ENCODE results near the gene BRAF. TPM values are rescaled to one million over a fixed set of nuclear protein-coding genes. Genes with fewer than 3 reads are reported as not detected.
"Not testable (repeated sequence)": the region's sequence is repeated elsewhere in the genome, so short reads cannot be mapped to it uniquely, and the experiment has no call there.

Gene BRAF
- total RNA-seq, 5 donors from 2014 or later (not counting 1 experiment from before 2014, with no cell fraction given), result 39.3 to 65.1 (median 42.2) TPM

- H3K36me3 ChIP-seq (ENCODE audit: control insufficient read depth in 2 of 2, extremely low read depth in 1 of 2, insufficient read depth in 1 of 2, low read length in 1 of 2); H3K4me3 Mint-ChIP-seq; H3K27ac ChIP-seq (ENCODE audit: low read length); H3K9me3 Mint-ChIP-seq; CTCF ChIA-PET; H3K9me3 ChIP-seq; DNase-seq; H3K27me3 Mint-ChIP-seq; H3K4me3 ChIP-seq (ENCODE audit: control insufficient read depth in 1 of 2, extremely low read depth in 1 of 2, low read length in 1 of 2); H3K27ac Mint-ChIP-seq; ATAC-seq (replicated peaks in 1 of 4); H3K27me3 ChIP-seq (replicated peaks in 1 of 2; ENCODE audit: control insufficient read depth in 2 of 2, extremely low read depth in 1 of 2, insufficient read depth in 2 of 2, low read length in 1 of 2): not testable (repeated sequence)
- WGBS (ENCODE audit: insufficient coverage), result no CpG with 5 or more reads among the region's 5 CpGs
- peaks cover 62 to 67% (median 62%) of the 10 kb centered on the region in 3 donors for H3K4me1 Mint-ChIP-seq
- peaks cover 17% of the 10 kb centered on the region for H3K36me3 Mint-ChIP-seq
- POLR2A ChIA-PET, result interaction anchor here in 1 of 2 donors (0.6 kb wide), 1 partner anchor 13 kb away, joined by 4 read pairs; no protein-coding TSS in a partner anchor
- H3K4me1 ChIP-seq (ENCODE audit: control insufficient read depth in 1 of 2, extremely low read depth in 1 of 2, insufficient read depth in 2 of 2, low read length in 2 of 2), result peaks cover 7 to 12% of the 10 kb centered on the region in 2 experiments
Measured at GRCh38 chr7:140913596-140913928, 11.2 kb downstream of the BRAF start.

- peaks cover 17% of the 10 kb centered on the region for H3K36me3 Mint-ChIP-seq
- ATAC-seq (replicated peaks in 1 of 4) (peak in 1 of 4 experiments; percentile 11), DNase-seq (no peak)
- H3K4me1 Mint-ChIP-seq, result peaks cover 49 to 57% (median 49%) of the 10 kb centered on the region in 3 donors
- Histone ChIP-seq H3K27ac (ENCODE audit: low read length) (no peak overlapping the region), H3K36me3 (ENCODE audit: control insufficient read depth in 2 of 2, extremely low read depth in 1 of 2, insufficient read depth in 1 of 2, low read length in 1 of 2) (no peaks in the 10 kb centered on the region), H3K9me3 (no peaks in the 10 kb centered on the region), H3K27me3 (replicated peaks in 1 of 2; ENCODE audit: control insufficient read depth in 2 of 2, extremely low read depth in 1 of 2, insufficient read depth in 2 of 2, low read length in 1 of 2) (no peaks in the 10 kb centered on the region), H3K4me3 (ENCODE audit: control insufficient read depth in 1 of 2, extremely low read depth in 1 of 2, low read length in 1 of 2) (no peak overlapping the region), H3K4me1 (ENCODE audit: control insufficient read depth in 1 of 2, extremely low read depth in 1 of 2, insufficient read depth in 2 of 2, low read length in 2 of 2) (peaks cover 3 to 7% of the 10 kb centered on the region in 2 experiments)
- CTCF ChIA-PET, result no interaction called here
- no peaks in the 10 kb centered on the region for H3K9me3 Mint-ChIP-seq
- POLR2A ChIA-PET, result interaction anchor here (0.6 to 0.9 kb wide), 2 partner anchors 40 to 171 kb away, joined by 3 to 5 read pairs; no protein-coding TSS in a partner anchor
- WGBS (ENCODE audit: insufficient coverage), result no CpG with 5 or more reads among the region's 1 CpG
- no peaks in the 10 kb centered on the region for H3K27me3 Mint-ChIP-seq
- no peak overlapping the region for H3K27ac Mint-ChIP-seq
- H3K4me3 Mint-ChIP-seq, result no peak overlapping the region
Measured at GRCh38 chr7:140911746-140912145, 13.0 kb downstream of the BRAF start.

- no peaks in the 10 kb centered on the region for H3K27me3 Mint-ChIP-seq
- H3K36me3 ChIP-seq (ENCODE audit: control insufficient read depth in 2 of 2, extremely low read depth in 1 of 2, insufficient read depth in 1 of 2, low read length in 1 of 2), result no peaks in the 10 kb centered on the region
- H3K27me3 ChIP-seq (replicated peaks in 1 of 2; ENCODE audit: control insufficient read depth in 2 of 2, extremely low read depth in 1 of 2, insufficient read depth in 2 of 2, low read length in 1 of 2), result no peaks in the 10 kb centered on the region
- no peaks in the 10 kb centered on the region for H3K9me3 Mint-ChIP-seq
- H3K4me1 ChIP-seq (ENCODE audit: control insufficient read depth in 1 of 2, extremely low read depth in 1 of 2, insufficient read depth in 2 of 2, low read length in 2 of 2), result peaks cover 0 to 2% of the 10 kb centered on the region in 2 experiments
- CTCF ChIA-PET, result no interaction called here
- POLR2A ChIA-PET, result no interaction called here
- no peak overlapping the region for H3K4me3 Mint-ChIP-seq
- ATAC-seq (replicated peaks in 1 of 4) (no peak), DNase-seq (no peak)
- no peak overlapping the region for H3K4me3 ChIP-seq (ENCODE audit: control insufficient read depth in 1 of 2, extremely low read depth in 1 of 2, low read length in 1 of 2)
- peaks cover 48 to 55% (median 48%) of the 10 kb centered on the region in 3 donors for H3K4me1 Mint-ChIP-seq
- 100% methylated on average over 3 of the region's 5 CpGs for WGBS (ENCODE audit: insufficient coverage)
- peaks cover 20% of the 10 kb centered on the region for H3K36me3 Mint-ChIP-seq
- no peak overlapping the region for H3K27ac ChIP-seq (ENCODE audit: low read length)
- H3K9me3 ChIP-seq, result no peaks in the 10 kb centered on the region
- no peak overlapping the region for H3K27ac Mint-ChIP-seq
Measured at GRCh38 chr7:140909476-140910161, 15.1 kb downstream of the BRAF start.

- Histone ChIP-seq H3K27me3 (replicated peaks in 1 of 2; ENCODE audit: control insufficient read depth in 2 of 2, extremely low read depth in 1 of 2, insufficient read depth in 2 of 2, low read length in 1 of 2) (no peaks in the 10 kb centered on the region), H3K36me3 (ENCODE audit: control insufficient read depth in 2 of 2, extremely low read depth in 1 of 2, insufficient read depth in 1 of 2, low read length in 1 of 2) (no peaks in the 10 kb centered on the region), H3K9me3 (no peaks in the 10 kb centered on the region), H3K4me3 (ENCODE audit: control insufficient read depth in 1 of 2, extremely low read depth in 1 of 2, low read length in 1 of 2) (no peak overlapping the region), H3K27ac (ENCODE audit: low read length) (no peak overlapping the region), H3K4me1 (ENCODE audit: control insufficient read depth in 1 of 2, extremely low read depth in 1 of 2, insufficient read depth in 2 of 2, low read length in 2 of 2) (peaks cover under 1 to 2% of the 10 kb centered on the region in 2 experiments)
- peaks cover 53 to 59% (median 53%) of the 10 kb centered on the region in 3 donors for H3K4me1 Mint-ChIP-seq
- H3K4me3 Mint-ChIP-seq, result no peak overlapping the region
- no peaks in the 10 kb centered on the region for H3K27me3 Mint-ChIP-seq
- WGBS (ENCODE audit: insufficient coverage), result 100% methylated on average over 1 of the region's 2 CpGs
- DNase-seq (no peak), ATAC-seq (replicated peaks in 1 of 4) (no peak)
- POLR2A ChIA-PET, result interaction anchor here (0.5 to 0.9 kb wide), 2 partner anchors 15 to 16 kb away, joined by 3 to 4 read pairs; no protein-coding TSS in a partner anchor
- CTCF ChIA-PET, result interaction anchor here in 1 of 2 donors (0.6 kb wide), 1 partner anchor 29 kb away, joined by 3 read pairs; no protein-coding TSS in a partner anchor
- H3K36me3 Mint-ChIP-seq, result peaks cover 24% of the 10 kb centered on the region
- peaks cover 0 to 2% (median 0%) of the 10 kb centered on the region in 3 donors for H3K9me3 Mint-ChIP-seq
- no peak overlapping the region for H3K27ac Mint-ChIP-seq
Measured at GRCh38 chr7:140908361-140908760, 16.4 kb downstream of the BRAF start.

GRCh38 chr7:140903741-140904480 is 20.8 kb downstream of the BRAF start:
- Histone ChIP-seq H3K27ac (ENCODE audit: low read length) (no peak overlapping the region), H3K9me3 (no peaks in the 10 kb centered on the region), H3K4me3 (ENCODE audit: control insufficient read depth in 1 of 2, extremely low read depth in 1 of 2, low read length in 1 of 2) (no peak overlapping the region), H3K4me1 (ENCODE audit: control insufficient read depth in 1 of 2, extremely low read depth in 1 of 2, insufficient read depth in 2 of 2, low read length in 2 of 2) (peaks cover 4 to 15% of the 10 kb centered on the region in 2 experiments), H3K27me3 (replicated peaks in 1 of 2; ENCODE audit: control insufficient read depth in 2 of 2, extremely low read depth in 1 of 2, insufficient read depth in 2 of 2, low read length in 1 of 2) (no peaks in the 10 kb centered on the region), H3K36me3 (ENCODE audit: control insufficient read depth in 2 of 2, extremely low read depth in 1 of 2, insufficient read depth in 1 of 2, low read length in 1 of 2) (no peaks in the 10 kb centered on the region)
- H3K4me3 Mint-ChIP-seq, result peak overlapping the region in 1 of 3 donors; percentile 73
- H3K9me3 Mint-ChIP-seq, result peaks cover 0 to 4% (median 0%) of the 10 kb centered on the region in 3 donors
- H3K27ac Mint-ChIP-seq, result peak overlapping the region in 1 of 2 donors; percentile 5
- POLR2A ChIA-PET, result interaction anchor here (0.5 to 1.0 kb wide), 2 partner anchors 9 to 15 kb away, joined by 4 to 5 read pairs; no protein-coding TSS in a partner anchor
- ATAC-seq (replicated peaks in 1 of 4), result no peak
- DNase-seq, result no peak
- CTCF ChIA-PET, result no interaction called here
- no peaks in the 10 kb centered on the region for H3K27me3 Mint-ChIP-seq
- peaks cover 46 to 69% (median 66%) of the 10 kb centered on the region in 3 donors for H3K4me1 Mint-ChIP-seq
- WGBS (ENCODE audit: insufficient coverage), result 100% methylated on average over 2 of the region's 4 CpGs
- peaks cover 8% of the 10 kb centered on the region for H3K36me3 Mint-ChIP-seq

GRCh38 chr7:140902303-140902953 is 22.3 kb downstream of the BRAF start:
- 0% methylated on average over 1 of the region's 2 CpGs for WGBS (ENCODE audit: insufficient coverage)

More at GRCh38 chr7:140902303-140902953, 22.3 kb downstream of the BRAF start:
- ATAC-seq (replicated peaks in 1 of 4), result peak in 3 of 4 experiments; percentile 56 to 76 (median 64)
- no peaks in the 10 kb centered on the region for H3K27me3 ChIP-seq (replicated peaks in 1 of 2; ENCODE audit: control insufficient read depth in 2 of 2, extremely low read depth in 1 of 2, insufficient read depth in 2 of 2, low read length in 1 of 2)
- Mint-ChIP-seq H3K27me3 (no peaks in the 10 kb centered on the region), H3K4me1 (peaks cover 52 to 74% (median 72%) of the 10 kb centered on the region in 3 donors), H3K4me3 (peak overlapping the region; percentile 1 to 73 (median 5)), H3K27ac (peak overlapping the region; percentile 78), H3K9me3 (peaks cover 0 to 4% (median 0%) of the 10 kb centered on the region in 3 donors), H3K36me3 (peaks cover 8% of the 10 kb centered on the region)
- H3K27ac ChIP-seq (ENCODE audit: low read length), result peak overlapping the region; percentile 23
- peaks cover 4 to 18% of the 10 kb centered on the region in 2 experiments for H3K4me1 ChIP-seq (ENCODE audit: control insufficient read depth in 1 of 2, extremely low read depth in 1 of 2, insufficient read depth in 2 of 2, low read length in 2 of 2)
- H3K36me3 ChIP-seq (ENCODE audit: control insufficient read depth in 2 of 2, extremely low read depth in 1 of 2, insufficient read depth in 1 of 2, low read length in 1 of 2), result no peaks in the 10 kb centered on the region
- POLR2A ChIA-PET, result interaction anchor here (0.5 to 1.0 kb wide), 4 partner anchors 16 to 178 kb away, joined by 3 to 6 read pairs (median 4); partner anchors contain the start of gene BRAF (in 1 of the 2)
- CTCF ChIA-PET, result interaction anchor here (0.7 to 1.2 kb wide), 3 partner anchors 15 to 25 kb away, joined by 3 to 5 read pairs (median 4); no protein-coding TSS in a partner anchor
- no peak overlapping the region for H3K4me3 ChIP-seq (ENCODE audit: control insufficient read depth in 1 of 2, extremely low read depth in 1 of 2, low read length in 1 of 2)
- H3K9me3 ChIP-seq, result no peaks in the 10 kb centered on the region
- DNase-seq, result peak in 4 of 35 experiments; percentile 1 to 50 (median 12)
